IPS-20b (cell line): Measurements from ENCODE around the gene LRRC37A3.
"Not testable (repeated sequence)": the region's sequence is repeated elsewhere in the genome, so short reads cannot be mapped to it uniquely, and the experiment has no call there.

Experiments used
- H3K27ac ChIP-seq: one replicate; pipeline ENCODE4 v1.5.1; 2013; ENCODE audit warnings: low read length
- H3K27me3 ChIP-seq: 2 replicates; pipeline ENCODE4 v1.6.1; 2013; ENCODE audit warnings: mild to moderate bottlenecking, low read length, inconsistent platforms; ENCODE audit not compliant: insufficient read depth
- H3K36me3 ChIP-seq: 2 replicates; pipeline ENCODE4 v1.6.1; 2013; ENCODE audit warnings: low read depth, mild to moderate bottlenecking, inconsistent platforms, low read length, moderate library complexity; ENCODE audit not compliant: insufficient read depth
- H3K4me1 ChIP-seq: 2 replicates; pipeline ENCODE4 v1.6.1; 2013; ENCODE audit warnings: mild to moderate bottlenecking, control low read depth, inconsistent platforms, low read length, moderate library complexity; ENCODE audit not compliant: insufficient read depth
- H3K4me3 ChIP-seq: 2 replicates; pipeline ENCODE4 v1.5.1; 2013; ENCODE audit warnings: mild to moderate bottlenecking, low read length, inconsistent platforms
- H3K9ac ChIP-seq: 2 replicates; pipeline ENCODE4 v1.6.1; 2013; ENCODE audit warnings: low read depth, mild to moderate bottlenecking, inconsistent platforms, low read length, moderate library complexity
- H3K9me3 ChIP-seq: 2 replicates; pipeline ENCODE4 v1.6.1; 2013; ENCODE audit warnings: mild to moderate bottlenecking, low read depth, low read length, inconsistent platforms; ENCODE audit not compliant: insufficient read depth

LRRC37A3 gene

GRCh38 chr17:64940055-64940454, 20.8 kb upstream of the LRRC37A3 start:
- no peak overlapping the region for H3K27ac ChIP-seq
- H3K4me3 ChIP-seq = no peak overlapping the region
- H3K4me1 ChIP-seq = no peaks in the 10 kb centered on the region
- H3K36me3 ChIP-seq = no peaks in the 10 kb centered on the region
- H3K9ac ChIP-seq = no peak overlapping the region
- H3K9me3 ChIP-seq = no peaks in the 10 kb centered on the region
- H3K27me3 ChIP-seq = no peaks in the 10 kb centered on the region

DNA sequence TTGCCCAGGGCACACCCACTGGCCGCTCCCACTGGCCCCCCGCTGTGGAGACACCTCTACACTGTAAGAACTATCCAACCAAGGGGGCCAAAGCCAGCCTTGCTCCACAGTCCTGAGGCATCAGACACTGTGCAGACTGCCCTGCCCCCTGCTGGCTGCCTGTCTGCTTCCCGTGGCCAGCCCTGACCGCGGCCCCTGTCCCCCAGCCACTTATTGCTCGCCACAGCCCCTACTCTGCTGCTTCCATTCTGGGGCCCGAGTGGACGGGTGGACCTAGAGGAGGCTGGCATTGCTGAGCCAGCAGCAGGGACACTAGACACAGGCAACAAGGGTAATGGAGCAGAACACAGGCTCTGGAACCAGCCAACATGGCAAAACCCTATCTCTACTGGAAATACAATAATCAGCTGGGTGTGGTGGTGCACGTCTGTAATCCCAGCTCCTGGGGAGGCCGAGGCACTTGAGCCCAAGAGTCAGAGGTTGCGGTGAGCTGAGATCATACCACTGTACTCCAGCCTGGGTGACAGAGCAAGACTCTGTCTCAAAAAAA, 19.7 kb upstream of the LRRC37A3 start:
- no peaks in the 10 kb centered on the region for H3K4me1 ChIP-seq
- H3K9me3 ChIP-seq = no peaks in the 10 kb centered on the region
- no peaks in the 10 kb centered on the region for H3K36me3 ChIP-seq
- no peak overlapping the region for H3K9ac ChIP-seq
- H3K27me3 ChIP-seq = no peaks in the 10 kb centered on the region
- H3K27ac ChIP-seq = no peak overlapping the region
- H3K4me3 ChIP-seq = no peak overlapping the region

- Histone ChIP-seq H3K4me1 (no peaks in the 10 kb centered on the region), H3K27me3 (no peaks in the 10 kb centered on the region), H3K4me3 (no peak overlapping the region), H3K27ac (no peak overlapping the region), H3K9me3 (no peaks in the 10 kb centered on the region), H3K9ac (no peak overlapping the region), H3K36me3 (no peaks in the 10 kb centered on the region)
These were observed 19.0 kb upstream of the LRRC37A3 start for GRCh38 chr17:64938290-64938689.

DNA sequence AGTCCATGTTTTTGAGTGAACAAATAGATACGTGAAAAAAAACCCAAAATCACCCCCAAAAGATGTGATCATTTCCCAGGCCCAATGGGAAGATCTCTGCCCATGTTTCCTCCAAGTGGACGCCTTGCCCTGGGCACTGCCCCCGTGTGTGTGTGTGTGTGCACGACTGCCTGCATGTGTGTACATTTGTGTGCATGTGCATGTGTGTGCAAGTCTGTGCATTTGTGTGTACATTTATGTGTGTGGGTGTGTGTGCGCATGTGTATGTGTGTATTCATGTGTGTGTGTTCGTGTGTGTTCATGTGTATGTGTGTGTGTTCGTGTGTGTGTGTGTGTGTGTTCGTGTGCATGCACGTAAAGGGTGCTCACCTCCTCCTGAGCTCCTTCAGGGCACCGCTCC, 16.8 kb upstream of the LRRC37A3 start:
- Histone ChIP-seq H3K27ac (no peak overlapping the region), H3K9ac (no peak overlapping the region), H3K36me3 (no peaks in the 10 kb centered on the region), H3K4me3 (no peak overlapping the region), H3K4me1 (no peaks in the 10 kb centered on the region), H3K9me3 (no peaks in the 10 kb centered on the region), H3K27me3 (no peaks in the 10 kb centered on the region)

- not testable (repeated sequence) for H3K9me3 ChIP-seq, H3K4me3 ChIP-seq, H3K27ac ChIP-seq, H3K4me1 ChIP-seq, H3K27me3 ChIP-seq, H3K9ac ChIP-seq, H3K36me3 ChIP-seq
These were observed 15.1 kb upstream of the LRRC37A3 start for GRCh38 chr17:64934284-64934778.

- H3K36me3 ChIP-seq, H3K9me3 ChIP-seq, H3K9ac ChIP-seq, H3K27ac ChIP-seq, H3K4me3 ChIP-seq, H3K4me1 ChIP-seq, H3K27me3 ChIP-seq: not testable (repeated sequence)
These were observed 13.6 kb upstream of the LRRC37A3 start for GRCh38 chr17:64932850-64933249.

GRCh38 chr17:64930374-64930773, 11.1 kb upstream of the LRRC37A3 start:
- H3K9ac ChIP-seq = not testable (repeated sequence)

DNA sequence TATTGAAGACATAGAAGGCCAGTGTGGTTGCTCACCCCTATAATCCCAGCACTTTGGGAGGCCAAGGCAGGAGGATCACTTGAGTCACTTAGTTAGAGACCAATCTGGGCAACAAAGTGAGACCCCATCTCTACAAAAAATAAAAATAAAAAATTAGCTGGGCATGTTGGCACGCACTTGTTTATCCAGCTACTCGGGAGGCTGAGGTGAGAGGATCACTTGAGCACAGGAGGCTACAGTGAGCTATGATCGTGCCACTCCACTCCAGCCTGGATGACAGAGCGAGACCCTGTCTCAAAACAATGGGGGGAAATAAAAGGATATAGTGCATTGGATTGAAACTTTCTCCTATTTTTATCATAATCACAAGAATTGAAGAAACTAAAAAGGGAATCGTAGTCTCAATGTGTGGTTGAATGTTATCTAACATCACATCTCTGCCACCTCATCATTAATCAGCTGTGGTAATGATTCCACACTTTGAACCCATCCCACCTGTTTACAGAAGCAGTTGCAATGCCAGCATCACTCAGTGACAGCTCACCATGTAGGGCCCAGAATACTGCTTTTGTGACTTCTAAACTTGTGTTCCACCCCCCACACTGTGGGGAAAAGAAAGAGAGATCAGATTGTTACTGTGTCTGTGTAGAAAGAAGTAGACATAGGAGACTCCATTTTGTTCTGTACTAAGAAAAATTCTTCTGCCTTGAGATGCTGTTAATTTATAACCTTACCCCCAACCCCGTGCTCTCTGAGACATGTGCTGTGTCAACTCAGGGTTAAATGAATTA, 10.3 kb upstream of the LRRC37A3 start:
- not testable (repeated sequence) for H3K9me3 ChIP-seq, H3K4me3 ChIP-seq, H3K9ac ChIP-seq, H3K27me3 ChIP-seq, H3K4me1 ChIP-seq, H3K36me3 ChIP-seq, H3K27ac ChIP-seq

More at GRCh38 chr17:64930374-64930773, 11.1 kb upstream of the LRRC37A3 start:
- not testable (repeated sequence) for H3K27me3 ChIP-seq, H3K9me3 ChIP-seq, H3K36me3 ChIP-seq, H3K27ac ChIP-seq, H3K4me3 ChIP-seq, H3K4me1 ChIP-seq

- H3K4me3 ChIP-seq, H3K9me3 ChIP-seq, H3K27me3 ChIP-seq, H3K9ac ChIP-seq, H3K27ac ChIP-seq, H3K36me3 ChIP-seq, H3K4me1 ChIP-seq: not testable (repeated sequence)
These were observed 9.4 kb upstream of the LRRC37A3 start for GRCh38 chr17:64928701-64929100.

- not testable (repeated sequence) for H3K36me3 ChIP-seq, H3K27ac ChIP-seq, H3K4me3 ChIP-seq
These were observed 8.2 kb upstream of the LRRC37A3 start for GRCh38 chr17:64927444-64927843.

GRCh38 chr17:64926430-64926829, 7.2 kb upstream of the LRRC37A3 start:
- H3K9me3 ChIP-seq, H3K36me3 ChIP-seq, H3K27me3 ChIP-seq, H3K27ac ChIP-seq, H3K4me1 ChIP-seq, H3K4me3 ChIP-seq, H3K9ac ChIP-seq: not testable (repeated sequence)

More at GRCh38 chr17:64927444-64927843, 8.2 kb upstream of the LRRC37A3 start:
- not testable (repeated sequence) for H3K9ac ChIP-seq, H3K27me3 ChIP-seq, H3K9me3 ChIP-seq, H3K4me1 ChIP-seq

DNA sequence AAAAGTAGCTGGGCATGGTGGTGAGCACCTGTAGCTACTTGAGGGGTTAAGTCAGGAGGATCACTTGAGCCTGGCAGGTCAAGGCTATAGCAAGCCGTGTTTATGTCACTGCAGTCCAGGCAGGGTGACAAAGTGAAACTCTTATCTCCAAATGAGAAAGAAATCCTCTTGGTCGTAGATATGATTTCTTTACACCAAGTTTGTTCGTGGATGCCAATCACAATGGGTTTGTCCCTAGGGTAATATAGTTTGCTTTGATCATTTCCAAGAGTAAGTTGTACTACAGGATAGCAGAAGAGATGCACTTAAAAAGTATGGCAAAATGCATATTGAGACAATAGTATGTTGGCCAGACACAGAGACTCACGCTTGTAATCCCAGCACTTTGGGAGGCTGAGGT, 6.0 kb upstream of the LRRC37A3 start:
- H3K4me3 ChIP-seq, H3K9ac ChIP-seq, H3K9me3 ChIP-seq, H3K4me1 ChIP-seq, H3K36me3 ChIP-seq, H3K27me3 ChIP-seq, H3K27ac ChIP-seq: not testable (repeated sequence)
